Placental pericyte (primary cell): ENCODE data around the gene CST9. TPM values are rescaled to one million over a fixed set of nuclear protein-coding genes. Genes with fewer than 3 reads are reported as not detected.

Experiments used
- total RNA-seq: library from RNA; depleted of rRNA; stranded (reverse); fragments of >200 nt; gene quantifications from 2 replicates; pipeline ENCODE4 v1.2.3, GENCODE V29; 2012

CST9 gene, protein sequence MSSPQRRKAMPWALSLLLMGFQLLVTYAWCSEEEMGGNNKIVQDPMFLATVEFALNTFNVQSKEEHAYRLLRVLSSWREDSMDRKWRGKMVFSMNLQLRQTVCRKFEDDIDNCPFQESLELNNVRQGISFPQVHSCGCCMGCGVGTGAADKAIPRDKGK
- total RNA-seq = not detected in 2 replicates

DNA sequence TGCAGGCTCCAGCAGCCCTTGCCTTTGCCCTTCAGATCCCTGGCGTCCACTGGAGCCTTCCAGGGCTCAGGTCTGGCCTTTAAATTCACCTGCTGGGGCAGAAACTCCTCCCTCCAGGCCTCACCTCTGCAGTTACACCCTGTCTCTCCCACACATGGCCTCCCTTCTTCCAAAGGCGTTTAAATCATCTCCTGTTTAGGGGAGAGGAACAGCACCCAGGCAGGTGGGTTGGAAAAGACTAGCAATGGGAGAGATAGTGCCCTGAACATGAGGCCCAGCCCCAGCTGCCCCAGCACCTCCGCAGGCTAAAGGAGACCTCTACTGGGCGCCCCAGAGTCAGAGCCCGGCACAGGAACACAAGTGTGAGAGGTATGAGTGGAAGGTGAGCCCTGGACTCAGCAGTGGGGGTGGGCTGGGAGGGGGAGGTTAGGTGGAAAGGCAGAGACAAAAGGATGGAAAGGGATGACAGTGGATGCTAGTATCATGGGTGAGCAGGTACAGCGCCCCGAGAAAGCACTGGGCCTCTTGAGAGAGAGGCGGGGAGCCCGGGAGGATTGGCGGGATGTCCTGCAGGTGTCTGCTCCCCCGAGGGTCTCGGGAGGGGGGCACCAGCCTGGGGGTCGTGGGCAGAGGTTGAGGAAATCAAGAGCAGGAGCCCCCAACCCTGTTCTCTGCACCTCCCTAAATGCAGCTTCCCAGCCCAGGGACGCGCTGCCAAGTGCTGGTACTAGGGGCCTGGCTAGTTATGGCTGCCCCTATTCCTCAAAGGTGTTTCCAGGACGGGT is at the start of gene CST9:
TSS of gene CST9 (minus strand) at position 51 of the 785 bp plus-strand sequence. CDS start 53 bp downstream, outside the sequence.

DNA sequence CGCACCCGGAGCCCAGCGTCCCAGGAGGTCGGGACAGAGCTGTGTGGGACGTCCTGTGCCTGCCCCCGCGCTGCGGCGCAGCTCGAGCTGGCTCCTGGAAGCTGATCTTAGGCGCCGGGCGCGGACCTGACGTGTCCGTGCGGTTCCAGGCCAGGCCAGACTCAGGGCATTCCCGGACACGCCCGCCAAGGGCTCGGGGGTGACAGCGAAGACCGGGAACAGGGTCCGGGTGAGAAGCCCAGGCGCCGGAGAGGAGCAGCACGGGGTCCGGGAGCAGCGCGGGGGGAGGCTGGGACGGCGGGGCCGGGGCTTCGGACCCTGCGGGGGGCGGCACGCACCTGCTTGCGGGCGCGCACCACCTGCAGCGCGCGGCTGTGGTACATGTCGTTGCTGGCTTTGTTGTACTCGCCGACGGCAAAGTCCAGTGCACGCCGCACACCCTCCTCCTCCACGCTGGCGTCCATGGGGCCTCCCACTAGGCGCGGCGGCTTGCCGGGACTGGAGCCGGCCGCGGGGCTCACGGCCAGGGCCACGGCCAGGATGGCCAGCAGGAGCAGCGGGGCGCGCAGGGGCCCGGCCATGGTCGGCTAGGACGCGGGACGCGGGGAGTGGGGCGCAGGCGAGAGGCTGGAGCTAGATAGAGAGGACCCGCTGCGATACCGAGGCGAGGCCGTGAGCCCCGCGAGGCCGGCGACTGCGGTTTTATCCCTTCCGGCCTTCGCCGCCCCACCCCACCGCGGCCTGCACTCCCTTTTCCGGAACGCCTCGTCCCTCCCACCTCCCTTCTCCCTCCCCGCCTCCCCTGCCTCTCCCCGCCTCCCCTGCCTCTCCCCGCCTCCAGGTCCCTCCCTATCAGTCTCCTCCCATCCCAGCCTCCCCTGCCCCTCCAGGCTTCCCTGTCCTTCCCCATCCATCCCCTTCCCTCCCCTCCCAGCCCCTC is 31.8 kb upstream of the CST9 start, which contains the start of gene CST3:
TSS of gene CST3 (minus strand) at position 674 of the 940 bp plus-strand sequence. CDS start at position 581, 93 bp downstream.

DNA sequence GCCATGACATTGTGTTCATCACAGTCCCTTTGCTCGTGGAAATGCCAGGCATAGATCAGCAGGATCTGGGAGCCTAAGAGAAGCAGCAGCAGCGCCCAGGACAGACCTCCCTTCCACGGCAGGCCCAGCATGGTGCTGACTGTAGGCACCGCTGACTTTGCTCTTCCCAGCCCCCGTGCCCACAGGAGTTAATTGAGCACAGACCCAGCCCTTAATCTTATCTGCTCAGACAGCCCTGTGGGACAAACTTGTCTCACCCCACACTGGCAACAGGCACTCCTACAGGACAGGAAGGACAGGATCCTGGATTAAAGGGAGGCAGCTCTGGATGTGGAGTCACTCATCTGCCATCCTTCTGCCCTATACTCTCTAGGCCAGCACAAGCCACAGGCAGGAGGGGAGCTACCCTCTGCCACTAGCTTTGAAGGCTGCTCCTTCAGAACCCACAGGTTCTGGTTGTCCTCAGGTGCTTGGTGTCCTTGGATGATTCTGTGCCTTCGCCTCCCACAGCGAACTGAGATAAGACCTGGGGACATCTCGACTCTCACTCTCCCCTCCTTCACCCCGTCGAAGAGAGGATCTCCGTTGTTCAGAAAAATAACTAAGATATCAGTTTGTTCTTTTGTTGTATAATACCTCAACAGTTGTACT is 37.3 kb downstream of the CST9 start, which contains the start of gene CST9L:
TSS of gene CST9L (minus strand) at position 165 of the 651 bp plus-strand sequence. CDS start at position 131, 34 bp downstream.

Other genes starting within 250 kb of the CST9 start
- 18.8 and 42.5 TPM in 2 replicates for gene GZF1, start 243.7 kb downstream of the CST9 start, total RNA-seq
- 7.9 and 9.6 TPM in 2 replicates for gene NAPB, start 184.4 kb downstream of the CST9 start, total RNA-seq
- not detected in 2 replicates for gene CSTL1, start 166.2 kb downstream of the CST9 start, total RNA-seq
- gene CST11, start 153.0 kb downstream of the CST9 start, total RNA-seq = not detected in 2 replicates
- gene CST8, start 114.8 kb downstream of the CST9 start, total RNA-seq = not detected in 2 replicates
- gene CST9L, start 37.4 kb downstream of the CST9 start, total RNA-seq = not detected in 2 replicates
- 191 and 236 TPM in 2 replicates for gene CST3, start 32.0 kb upstream of the CST9 start, total RNA-seq
- 10.7 TPM in 1 of 2 replicates, not detected in the other for gene CST4, start 83.1 kb upstream of the CST9 start, total RNA-seq
- gene CST1, start 145.0 kb upstream of the CST9 start, total RNA-seq = 2.0 and 75.0 TPM in 2 replicates
- gene CST2, start 220.8 kb upstream of the CST9 start, total RNA-seq = 0.57 TPM in 1 of 2 replicates, not detected in the other